ENCODE results near the gene MAGEA1. TPM values are rescaled to one million over a fixed set of nuclear protein-coding genes. Genes with fewer than 3 reads are reported as not detected.
"Not testable (repeated sequence)": the region's sequence is repeated elsewhere in the genome, so short reads cannot be mapped to it uniquely, and the experiment has no call there.

MAGEA1 gene
- total RNA-seq, result not detected

GRCh38 chrX:153179131-153179530, at the start of gene MAGEA1:
Gene MAGEA1 (plus strand): TSS chrX:153179284. CDS start chrX:153182390, 3,106 bp downstream.
- ATAC-seq (no peak), DNase-seq (ENCODE audit: low spot score in 2 of 2) (no peak)
- Mint-ChIP-seq H3K36me3 (no peaks in the 10 kb centered on the region), H3K27ac (no peak within 1 kb of the TSS), H3K9me3 (no peaks in the 10 kb centered on the region)

- not testable (repeated sequence) for ATAC-seq, H3K27ac Mint-ChIP-seq
Measured at GRCh38 chrX:153132924-153133323, 46.2 kb upstream of the MAGEA1 start.

GRCh38 chrX:153139074-153139473, 40.0 kb upstream of the MAGEA1 start:
- peak; percentile 46 to 53 for ATAC-seq
- not testable (repeated sequence) for H3K27ac Mint-ChIP-seq; H3K36me3 Mint-ChIP-seq; H3K9me3 Mint-ChIP-seq; DNase-seq (ENCODE audit: low spot score in 2 of 2)

More at GRCh38 chrX:153132924-153133323, 46.2 kb upstream of the MAGEA1 start:
- H3K9me3 Mint-ChIP-seq; DNase-seq (ENCODE audit: low spot score in 2 of 2); H3K36me3 Mint-ChIP-seq: not testable (repeated sequence)

GRCh38 chrX:153146288-153146687, 32.8 kb upstream of the MAGEA1 start:
- not testable (repeated sequence) for ATAC-seq

GRCh38 chrX:153153516-153153915, 25.6 kb upstream of the MAGEA1 start:
- Mint-ChIP-seq H3K9me3 (no peaks in the 10 kb centered on the region), H3K27ac (no peak overlapping the region), H3K36me3 (no peaks in the 10 kb centered on the region)
- ATAC-seq (no peak), DNase-seq (ENCODE audit: low spot score in 2 of 2) (no peak)

More at GRCh38 chrX:153146288-153146687, 32.8 kb upstream of the MAGEA1 start:
- not testable (repeated sequence) for H3K36me3 Mint-ChIP-seq; H3K27ac Mint-ChIP-seq; H3K9me3 Mint-ChIP-seq; DNase-seq (ENCODE audit: low spot score in 2 of 2)

- DNase-seq (ENCODE audit: low spot score in 2 of 2), result no peak
- Mint-ChIP-seq H3K27ac (no peak overlapping the region), H3K36me3 (no peaks in the 10 kb centered on the region), H3K9me3 (no peaks in the 10 kb centered on the region)
- no peak for ATAC-seq
Measured at GRCh38 chrX:153157450-153157849, 21.6 kb upstream of the MAGEA1 start.

- Mint-ChIP-seq H3K9me3 (no peaks in the 10 kb centered on the region), H3K27ac (no peak overlapping the region), H3K36me3 (no peaks in the 10 kb centered on the region)
- DNase-seq (ENCODE audit: low spot score in 2 of 2) (no peak), ATAC-seq (no peak)
Measured at GRCh38 chrX:153158319-153158718, 20.8 kb upstream of the MAGEA1 start.

- Mint-ChIP-seq H3K27ac (no peak overlapping the region), H3K36me3 (no peaks in the 10 kb centered on the region), H3K9me3 (no peaks in the 10 kb centered on the region)
- DNase-seq (ENCODE audit: low spot score in 2 of 2) (no peak), ATAC-seq (no peak)
Measured at GRCh38 chrX:153161952-153162351, 17.1 kb upstream of the MAGEA1 start.

GRCh38 chrX:153164733-153165132, 14.4 kb upstream of the MAGEA1 start:
- DNase-seq (ENCODE audit: low spot score in 2 of 2), result no peak
- no peaks in the 10 kb centered on the region for H3K36me3 Mint-ChIP-seq
- ATAC-seq, result no peak
- no peaks in the 10 kb centered on the region for H3K9me3 Mint-ChIP-seq
- H3K27ac Mint-ChIP-seq, result no peak overlapping the region

- not testable (repeated sequence) for H3K27ac Mint-ChIP-seq; DNase-seq (ENCODE audit: low spot score in 2 of 2); ATAC-seq; H3K36me3 Mint-ChIP-seq; H3K9me3 Mint-ChIP-seq
Measured at GRCh38 chrX:153168423-153168822, 10.7 kb upstream of the MAGEA1 start.

- no peak for ATAC-seq
Measured at GRCh38 chrX:153181822-153182221, 2.7 kb downstream of the MAGEA1 start.

GRCh38 chrX:153184787-153185186, 5.7 kb downstream of the MAGEA1 start:
- no peak overlapping the region for H3K27ac Mint-ChIP-seq
- ATAC-seq, result no peak
- H3K9me3 Mint-ChIP-seq, result no peaks in the 10 kb centered on the region
- H3K36me3 Mint-ChIP-seq, result no peaks in the 10 kb centered on the region
- no peak for DNase-seq (ENCODE audit: low spot score in 2 of 2)

More at GRCh38 chrX:153181822-153182221, 2.7 kb downstream of the MAGEA1 start:
- DNase-seq (ENCODE audit: low spot score in 2 of 2), result no peak
- Mint-ChIP-seq H3K36me3 (no peaks in the 10 kb centered on the region), H3K27ac (no peak overlapping the region), H3K9me3 (no peaks in the 10 kb centered on the region)

- H3K27ac Mint-ChIP-seq, result no peak overlapping the region
- no peaks in the 10 kb centered on the region for H3K36me3 Mint-ChIP-seq
- H3K9me3 Mint-ChIP-seq, result peaks cover 0 to 9% of the 10 kb centered on the region in 2 donors
- no peak for ATAC-seq
- DNase-seq (ENCODE audit: low spot score in 2 of 2), result no peak
Measured at GRCh38 chrX:153190381-153190780, 11.3 kb downstream of the MAGEA1 start.

- ATAC-seq (no peak), DNase-seq (ENCODE audit: low spot score in 2 of 2) (no peak)
- no peak overlapping the region for H3K27ac Mint-ChIP-seq
- no peaks in the 10 kb centered on the region for H3K9me3 Mint-ChIP-seq
- H3K36me3 Mint-ChIP-seq, result no peaks in the 10 kb centered on the region
Measured at GRCh38 chrX:153200462-153200861, 21.4 kb downstream of the MAGEA1 start.

GRCh38 chrX:153206425-153207046, 27.5 kb downstream of the MAGEA1 start:
- DNase-seq (ENCODE audit: low spot score in 2 of 2), result no peak
- peaks cover 0 to 4% of the 10 kb centered on the region in 2 donors for H3K9me3 Mint-ChIP-seq

GRCh38 chrX:153209347-153209746, 30.3 kb downstream of the MAGEA1 start:
- H3K27ac Mint-ChIP-seq, result no peak overlapping the region
- DNase-seq (ENCODE audit: low spot score in 2 of 2) (no peak), ATAC-seq (no peak)
- H3K36me3 Mint-ChIP-seq, result peaks cover 0 to 11% of the 10 kb centered on the region in 2 donors
- H3K9me3 Mint-ChIP-seq, result peaks cover 0 to 4% of the 10 kb centered on the region in 2 donors

More at GRCh38 chrX:153206425-153207046, 27.5 kb downstream of the MAGEA1 start:
- Mint-ChIP-seq H3K36me3 (peaks cover 0 to 5% of the 10 kb centered on the region in 2 donors), H3K27ac (no peak overlapping the region)
- no peak for ATAC-seq

GRCh38 chrX:153214934-153215333, 35.9 kb downstream of the MAGEA1 start:
- no peak for DNase-seq (ENCODE audit: low spot score in 2 of 2)
- Mint-ChIP-seq H3K36me3 (peaks cover 0 to 11% of the 10 kb centered on the region in 2 donors), H3K27ac (no peak overlapping the region), H3K9me3 (peaks cover 0 to 4% of the 10 kb centered on the region in 2 donors)
- ATAC-seq, result no peak

GRCh38 chrX:153216926-153217325, 37.8 kb downstream of the MAGEA1 start:
- H3K36me3 Mint-ChIP-seq, result peaks cover 0 to 6% of the 10 kb centered on the region in 2 donors
- H3K27ac Mint-ChIP-seq, result no peak overlapping the region
- no peak for ATAC-seq
- DNase-seq (ENCODE audit: low spot score in 2 of 2), result no peak
- no peaks in the 10 kb centered on the region for H3K9me3 Mint-ChIP-seq

Data from activated naive CD4-positive, alpha-beta T cell treated with anti-CD3 and anti-CD28 coated beads, Interleukin-2, amount 50 U/mL, for 72 hours (primary cell).